ENCODE data around the gene APBB1. TPM values are rescaled to one million over a fixed set of nuclear protein-coding genes. Genes with fewer than 3 reads are reported as not detected.
A peak's percentile ranks its signal among the peaks of the same experiment; 100 is the strongest.

APBB1 gene
- total RNA-seq, 1 experiment from 2014 or later = 24.7 TPM

GRCh38 chr11:6400431-6401345 is 18.2 kb downstream of the APBB1 start:
- no peaks in the 10 kb centered on the region for H3K79me2 ChIP-seq (ENCODE audit: low read length)
- BruUV-seq (replicated peaks) = no TSS peak
- H3K27me3 ChIP-seq (ENCODE audit: low read length) = no peaks in the 10 kb centered on the region
- H3K4me1 ChIP-seq (ENCODE audit: insufficient read depth, low read length) = peaks cover 10% of the 10 kb centered on the region
- H3K9me3 ChIP-seq (ENCODE audit: low read length) = no peaks in the 10 kb centered on the region
- H3K27ac ChIP-seq (ENCODE audit: low read length) = no peak overlapping the region
- POLR2A ChIA-PET (ENCODE audit: unreplicated experiment) = no interaction called here
- H3K4me2 ChIP-seq (ENCODE audit: low read length) = no peak overlapping the region
- TF ChIP-seq, protein P1, sequence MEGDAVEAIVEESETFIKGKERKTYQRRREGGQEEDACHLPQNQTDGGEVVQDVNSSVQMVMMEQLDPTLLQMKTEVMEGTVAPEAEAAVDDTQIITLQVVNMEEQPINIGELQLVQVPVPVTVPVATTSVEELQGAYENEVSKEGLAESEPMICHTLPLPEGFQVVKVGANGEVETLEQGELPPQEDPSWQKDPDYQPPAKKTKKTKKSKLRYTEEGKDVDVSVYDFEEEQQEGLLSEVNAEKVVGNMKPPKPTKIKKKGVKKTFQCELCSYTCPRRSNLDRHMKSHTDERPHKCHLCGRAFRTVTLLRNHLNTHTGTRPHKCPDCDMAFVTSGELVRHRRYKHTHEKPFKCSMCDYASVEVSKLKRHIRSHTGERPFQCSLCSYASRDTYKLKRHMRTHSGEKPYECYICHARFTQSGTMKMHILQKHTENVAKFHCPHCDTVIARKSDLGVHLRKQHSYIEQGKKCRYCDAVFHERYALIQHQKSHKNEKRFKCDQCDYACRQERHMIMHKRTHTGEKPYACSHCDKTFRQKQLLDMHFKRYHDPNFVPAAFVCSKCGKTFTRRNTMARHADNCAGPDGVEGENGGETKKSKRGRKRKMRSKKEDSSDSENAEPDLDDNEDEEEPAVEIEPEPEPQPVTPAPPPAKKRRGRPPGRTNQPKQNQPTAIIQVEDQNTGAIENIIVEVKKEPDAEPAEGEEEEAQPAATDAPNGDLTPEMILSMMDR (conservative IDR thresholded peaks at IDR 0.05; ENCODE audit: low read depth, low read length) = no peak
- no peak for TF ChIP-seq EZH2phosphoT487 (IDR thresholded peaks at IDR 0.05; ENCODE audit: borderline replicate concordance, low read length)
- H3K4me3 ChIP-seq (ENCODE audit: low read length) = no peak overlapping the region
- intact Hi-C loops (cut with micrococcal nuclease) = no loop called here
- H3K36me3 ChIP-seq (ENCODE audit: low read depth, low read length) = no peaks in the 10 kb centered on the region
- no peaks in the 10 kb centered on the region for H3F3A ChIP-seq (ENCODE audit: low read length, unreplicated experiment)
- no peak overlapping the region for H3K9ac ChIP-seq (ENCODE audit: low read length)
- no peaks in the 10 kb centered on the region for H4K20me1 ChIP-seq (ENCODE audit: low read length)
- DNase-seq = no peak
- H3K9me2 ChIP-seq (replicated peaks; ENCODE audit: low read length) = no peaks in the 10 kb centered on the region
- no peak overlapping the region for H2AFZ ChIP-seq (ENCODE audit: low read length)
- ATAC-seq = no peak
- CTCF ChIA-PET = no interaction called here

GRCh38 chr11:6397636-6398035 is 21.3 kb downstream of the APBB1 start:
- H4K20me1 ChIP-seq (ENCODE audit: low read length) = no peaks in the 10 kb centered on the region
- H3K9me2 ChIP-seq (replicated peaks; ENCODE audit: low read length) = no peaks in the 10 kb centered on the region
- H3K4me1 ChIP-seq (ENCODE audit: insufficient read depth, low read length) = peaks cover 10% of the 10 kb centered on the region
- H3K36me3 ChIP-seq (ENCODE audit: low read depth, low read length) = no peaks in the 10 kb centered on the region
- H3K4me2 ChIP-seq (ENCODE audit: low read length) = no peak overlapping the region
- POLR2A ChIA-PET (ENCODE audit: unreplicated experiment) = no interaction called here
- no peak overlapping the region for H3K4me3 ChIP-seq (ENCODE audit: low read length)
- no peaks in the 10 kb centered on the region for H3K79me2 ChIP-seq (ENCODE audit: low read length)
- ATAC-seq = peak; percentile 45
- H3K9ac ChIP-seq (ENCODE audit: low read length) = no peak overlapping the region
- H3K27me3 ChIP-seq (ENCODE audit: low read length) = no peaks in the 10 kb centered on the region
- BruUV-seq (replicated peaks) = no TSS peak
- CTCF ChIA-PET = no interaction called here
- TF ChIP-seq, protein P1 (conservative IDR thresholded peaks at IDR 0.05; ENCODE audit: low read depth, low read length) = no peak
- no peak for TF ChIP-seq EZH2phosphoT487 (IDR thresholded peaks at IDR 0.05; ENCODE audit: borderline replicate concordance, low read length)
- H3F3A ChIP-seq (ENCODE audit: low read length, unreplicated experiment) = no peaks in the 10 kb centered on the region
- intact Hi-C loops (cut with micrococcal nuclease) = no loop called here
- no peak overlapping the region for H3K27ac ChIP-seq (ENCODE audit: low read length)
- peak; percentile 46 for DNase-seq
- H3K9me3 ChIP-seq (ENCODE audit: low read length) = no peaks in the 10 kb centered on the region
- H2AFZ ChIP-seq (ENCODE audit: low read length) = no peak overlapping the region

GRCh38 chr11:6397156-6397555 is 21.7 kb downstream of the APBB1 start:
- H3K9ac ChIP-seq (ENCODE audit: low read length) = no peak overlapping the region
- intact Hi-C loops (cut with micrococcal nuclease) = no loop called here
- no peak overlapping the region for H3K27ac ChIP-seq (ENCODE audit: low read length)
- no peak overlapping the region for H3K4me2 ChIP-seq (ENCODE audit: low read length)
- CTCF ChIA-PET = no interaction called here
- H4K20me1 ChIP-seq (ENCODE audit: low read length) = no peaks in the 10 kb centered on the region
- no peaks in the 10 kb centered on the region for H3K9me3 ChIP-seq (ENCODE audit: low read length)
- H3F3A ChIP-seq (ENCODE audit: low read length, unreplicated experiment) = no peaks in the 10 kb centered on the region
- no peak for DNase-seq
- H3K4me3 ChIP-seq (ENCODE audit: low read length) = no peak overlapping the region
- H3K4me1 ChIP-seq (ENCODE audit: insufficient read depth, low read length) = peaks cover 10% of the 10 kb centered on the region
- BruUV-seq (replicated peaks) = no TSS peak
- TF ChIP-seq, protein P1 (conservative IDR thresholded peaks at IDR 0.05; ENCODE audit: low read depth, low read length) = no peak
- TF ChIP-seq EZH2phosphoT487 (IDR thresholded peaks at IDR 0.05; ENCODE audit: borderline replicate concordance, low read length) (no peak), EZH2 (IDR thresholded peaks at IDR 0.05; ENCODE audit: low read length, unreplicated experiment) (no peak)
- H3K36me3 ChIP-seq (ENCODE audit: low read depth, low read length) = no peaks in the 10 kb centered on the region
- POLR2A ChIA-PET (ENCODE audit: unreplicated experiment) = no interaction called here
- H3K9me2 ChIP-seq (replicated peaks; ENCODE audit: low read length) = no peaks in the 10 kb centered on the region
- no peaks in the 10 kb centered on the region for H3K79me2 ChIP-seq (ENCODE audit: low read length)
- no peak overlapping the region for H2AFZ ChIP-seq (ENCODE audit: low read length)
- no peaks in the 10 kb centered on the region for H3K27me3 ChIP-seq (ENCODE audit: low read length)
- no peak for ATAC-seq
